ENCODE results near the gene PRDM16.

PRDM16 gene

GRCh38 chr1:3051270-3052268, 17.4 kb upstream of the PRDM16 start:
- Histone ChIP-seq H3K79me1 (ENCODE audit: low read depth, low read length) (no peaks in the 10 kb centered on the region), H3K18ac (ENCODE audit: low read length) (no peak overlapping the region), H3K4me1 (ENCODE audit: control insufficient read depth in 2 of 2, insufficient read depth in 1 of 2, low read depth in 1 of 2, low read length in 2 of 2) (no peaks in the 10 kb centered on the region), H3K14ac (ENCODE audit: low read length) (no peak overlapping the region), H3K9ac (ENCODE audit: low read depth, low read length, poor library complexity) (peak overlapping the region; percentile 16), H3K9me3 (replicated peaks in 1 of 2; ENCODE audit: control insufficient read depth in 2 of 2, insufficient read depth in 1 of 2, low read depth in 1 of 2, low read length in 2 of 2) (peaks cover 0 to 7% of the 10 kb centered on the region in 2 donors), H3K36me3 (replicated peaks in 1 of 2; ENCODE audit: control insufficient read depth in 2 of 2, insufficient read depth in 2 of 2, low read length in 2 of 2) (no peaks in the 10 kb centered on the region), H3K27me3 (ENCODE audit: control insufficient read depth in 3 of 3, insufficient read depth in 3 of 3, low read depth in 1 of 3, low read length in 3 of 3) (peaks cover 0 to 6% (median 2%) of the 10 kb centered on the region in 3 experiments), H4K8ac (ENCODE audit: low read depth, low read length) (no peak overlapping the region), H3K23ac (ENCODE audit: low read depth, low read length, poor library complexity) (no peak overlapping the region), H4K91ac (ENCODE audit: low read depth, low read length, poor library complexity) (no peak overlapping the region), H2BK5ac (ENCODE audit: low read length) (no peak overlapping the region), H3K4ac (ENCODE audit: low read length) (no peak overlapping the region), H3K4me3 (ENCODE audit: low read length in 2 of 2) (no peak overlapping the region), H2AFZ (ENCODE audit: low read length) (no peak overlapping the region), H2AK5ac (ENCODE audit: low read depth, low read length) (no peak overlapping the region), H3K4me2 (ENCODE audit: insufficient read depth, low read length, poor library complexity, severe bottlenecking) (no peak overlapping the region), H3K27ac (replicated peaks; ENCODE audit: low read length) (no peak overlapping the region), H2BK15ac (ENCODE audit: low read length) (no peak overlapping the region), H2BK12ac (ENCODE audit: low read length) (no peak overlapping the region), H2BK120ac (ENCODE audit: low read depth, low read length) (no peak overlapping the region)
- no peak for DNase-seq (ENCODE audit: low spot score)
- 100% methylated on average over 1 to 3 of the region's 3 CpGs for WGBS, 2 donors (ENCODE audit: extremely low coverage in 2 of 2, insufficient read length in 2 of 2, insufficient replicate concordance in 1 of 2)

DNA sequence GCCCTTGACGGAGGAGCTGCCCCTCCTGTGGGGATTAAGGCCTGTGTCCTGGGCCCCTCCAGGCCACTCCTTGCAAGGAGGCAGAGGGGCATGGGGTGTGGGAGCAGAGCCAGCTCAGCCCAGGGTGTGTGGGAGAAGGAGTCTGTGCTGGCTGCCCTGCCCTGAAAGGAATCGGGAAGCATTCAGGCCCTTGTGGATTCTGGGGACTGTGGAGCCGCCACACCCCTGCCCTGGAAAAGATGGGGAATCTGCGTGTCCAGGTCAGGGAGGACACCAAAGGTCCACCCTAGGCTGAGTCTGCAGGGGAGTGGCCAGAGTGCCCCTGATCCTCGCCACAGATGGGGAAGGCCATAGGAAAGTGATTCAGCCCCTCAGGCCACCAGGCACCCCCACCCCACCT, 16.5 kb upstream of the PRDM16 start:
- H3K9me3 ChIP-seq (replicated peaks in 1 of 2; ENCODE audit: control insufficient read depth in 2 of 2, insufficient read depth in 1 of 2, low read depth in 1 of 2, low read length in 2 of 2), result peaks cover 0 to 9% of the 10 kb centered on the region in 2 donors
- peak overlapping the region; percentile 27 for H3K18ac ChIP-seq (ENCODE audit: low read length)
- no CpG with 5 or more reads among the region's 5 CpGs for WGBS, 2 donors (ENCODE audit: extremely low coverage in 2 of 2, insufficient read length in 2 of 2, insufficient replicate concordance in 1 of 2)
- H3K23ac ChIP-seq (ENCODE audit: low read depth, low read length, poor library complexity), result no peak overlapping the region
- no peak overlapping the region for H2BK15ac ChIP-seq (ENCODE audit: low read length)
- peak overlapping the region; percentile 56 for H3K14ac ChIP-seq (ENCODE audit: low read length)
- H3K9ac ChIP-seq (ENCODE audit: low read depth, low read length, poor library complexity), result no peak overlapping the region
- peak overlapping the region; percentile 75 for H2AK5ac ChIP-seq (ENCODE audit: low read depth, low read length)
- H3K4me2 ChIP-seq (ENCODE audit: insufficient read depth, low read length, poor library complexity, severe bottlenecking), result no peak overlapping the region
- H4K91ac ChIP-seq (ENCODE audit: low read depth, low read length, poor library complexity), result peak overlapping the region; percentile 30
- H4K8ac ChIP-seq (ENCODE audit: low read depth, low read length), result peak overlapping the region; percentile 65
- no peaks in the 10 kb centered on the region for H3K36me3 ChIP-seq (replicated peaks in 1 of 2; ENCODE audit: control insufficient read depth in 2 of 2, insufficient read depth in 2 of 2, low read length in 2 of 2)
- no peak overlapping the region for H3K4ac ChIP-seq (ENCODE audit: low read length)
- no peak for DNase-seq (ENCODE audit: low spot score)
- H2AFZ ChIP-seq (ENCODE audit: low read length), result no peak overlapping the region
- H3K27me3 ChIP-seq (ENCODE audit: control insufficient read depth in 3 of 3, insufficient read depth in 3 of 3, low read depth in 1 of 3, low read length in 3 of 3), result peaks cover 0 to 15% (median 2%) of the 10 kb centered on the region in 3 experiments
- no peak overlapping the region for H2BK120ac ChIP-seq (ENCODE audit: low read depth, low read length)
- H3K79me1 ChIP-seq (ENCODE audit: low read depth, low read length), result no peaks in the 10 kb centered on the region
- no peaks in the 10 kb centered on the region for H3K4me1 ChIP-seq (ENCODE audit: control insufficient read depth in 2 of 2, insufficient read depth in 1 of 2, low read depth in 1 of 2, low read length in 2 of 2)
- H3K4me3 ChIP-seq (ENCODE audit: low read length in 2 of 2), result peak overlapping the region in 1 of 2 donors; percentile 48
- H2BK12ac ChIP-seq (ENCODE audit: low read length), result peak overlapping the region; percentile 4
- no peak overlapping the region for H3K27ac ChIP-seq (replicated peaks; ENCODE audit: low read length)
- peak overlapping the region; percentile 61 for H2BK5ac ChIP-seq (ENCODE audit: low read length)

GRCh38 chr1:3053366-3053980, 15.5 kb upstream of the PRDM16 start:
- H3K4me2 ChIP-seq (ENCODE audit: insufficient read depth, low read length, poor library complexity, severe bottlenecking), result no peak overlapping the region
- no peak for DNase-seq (ENCODE audit: low spot score)

DNA sequence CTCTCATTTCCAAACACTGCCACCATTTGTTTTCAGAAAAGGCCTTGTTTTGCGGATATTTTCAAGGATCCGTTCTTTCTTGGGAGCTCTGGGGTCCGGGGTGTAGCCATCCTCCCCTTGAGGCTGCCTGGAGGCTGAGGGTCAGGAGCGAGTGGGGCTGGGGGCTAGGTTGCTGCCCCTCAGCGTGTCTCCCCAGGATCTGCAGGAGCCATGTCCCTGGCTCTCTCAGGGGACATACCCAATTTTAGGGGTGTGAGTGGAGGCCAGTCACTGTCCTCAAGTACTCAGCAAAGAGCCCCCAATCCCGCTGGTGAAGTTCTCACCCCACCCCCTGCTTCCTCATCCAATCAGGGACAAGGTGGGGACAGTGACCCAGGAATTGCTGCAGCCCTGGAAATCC, 15.0 kb upstream of the PRDM16 start:
- Histone ChIP-seq H2AK5ac (ENCODE audit: low read depth, low read length) (no peak overlapping the region), H4K8ac (ENCODE audit: low read depth, low read length) (no peak overlapping the region), H3K9ac (ENCODE audit: low read depth, low read length, poor library complexity) (peak overlapping the region; percentile 70), H2BK12ac (ENCODE audit: low read length) (no peak overlapping the region), H2BK15ac (ENCODE audit: low read length) (no peak overlapping the region), H3K9me3 (replicated peaks in 1 of 2; ENCODE audit: control insufficient read depth in 2 of 2, insufficient read depth in 1 of 2, low read depth in 1 of 2, low read length in 2 of 2) (peaks cover 0 to 9% of the 10 kb centered on the region in 2 donors), H2AFZ (ENCODE audit: low read length) (no peak overlapping the region), H3K4ac (ENCODE audit: low read length) (no peak overlapping the region), H3K4me2 (ENCODE audit: insufficient read depth, low read length, poor library complexity, severe bottlenecking) (no peak overlapping the region), H2BK120ac (ENCODE audit: low read depth, low read length) (no peak overlapping the region), H3K4me1 (ENCODE audit: control insufficient read depth in 2 of 2, insufficient read depth in 1 of 2, low read depth in 1 of 2, low read length in 2 of 2) (no peaks in the 10 kb centered on the region), H4K91ac (ENCODE audit: low read depth, low read length, poor library complexity) (no peak overlapping the region), H3K14ac (ENCODE audit: low read length) (no peak overlapping the region), H3K27ac (replicated peaks; ENCODE audit: low read length) (no peak overlapping the region), H3K18ac (ENCODE audit: low read length) (peak overlapping the region; percentile 11), H3K36me3 (replicated peaks in 1 of 2; ENCODE audit: control insufficient read depth in 2 of 2, insufficient read depth in 2 of 2, low read length in 2 of 2) (no peaks in the 10 kb centered on the region), H3K79me1 (ENCODE audit: low read depth, low read length) (no peaks in the 10 kb centered on the region), H3K23ac (ENCODE audit: low read depth, low read length, poor library complexity) (no peak overlapping the region), H3K4me3 (ENCODE audit: low read length in 2 of 2) (no peak overlapping the region), H2BK5ac (ENCODE audit: low read length) (no peak overlapping the region), H3K27me3 (ENCODE audit: control insufficient read depth in 3 of 3, insufficient read depth in 3 of 3, low read depth in 1 of 3, low read length in 3 of 3) (peaks cover 0 to 27% (median 2%) of the 10 kb centered on the region in 3 experiments)
- DNase-seq (ENCODE audit: low spot score), result no peak
- WGBS, 2 donors (ENCODE audit: extremely low coverage in 2 of 2, insufficient read length in 2 of 2, insufficient replicate concordance in 1 of 2), result no CpG with 5 or more reads among the region's 6 CpGs

More at GRCh38 chr1:3053366-3053980, 15.5 kb upstream of the PRDM16 start:
- H2BK120ac ChIP-seq (ENCODE audit: low read depth, low read length), result no peak overlapping the region
- no CpG with 5 or more reads among the region's 9 CpGs for WGBS, 2 donors (ENCODE audit: extremely low coverage in 2 of 2, insufficient read length in 2 of 2, insufficient replicate concordance in 1 of 2)
- H2BK12ac ChIP-seq (ENCODE audit: low read length), result no peak overlapping the region
- no peak overlapping the region for H3K4me3 ChIP-seq (ENCODE audit: low read length in 2 of 2)
- H3K9me3 ChIP-seq (replicated peaks in 1 of 2; ENCODE audit: control insufficient read depth in 2 of 2, insufficient read depth in 1 of 2, low read depth in 1 of 2, low read length in 2 of 2), result peaks cover 0 to 9% of the 10 kb centered on the region in 2 donors
- H2BK5ac ChIP-seq (ENCODE audit: low read length), result no peak overlapping the region
- no peaks in the 10 kb centered on the region for H3K79me1 ChIP-seq (ENCODE audit: low read depth, low read length)
- no peak overlapping the region for H3K23ac ChIP-seq (ENCODE audit: low read depth, low read length, poor library complexity)
- H3K27me3 ChIP-seq (ENCODE audit: control insufficient read depth in 3 of 3, insufficient read depth in 3 of 3, low read depth in 1 of 3, low read length in 3 of 3), result peaks cover 0 to 22% (median 2%) of the 10 kb centered on the region in 3 experiments
- H3K4ac ChIP-seq (ENCODE audit: low read length), result no peak overlapping the region
- no peak overlapping the region for H3K9ac ChIP-seq (ENCODE audit: low read depth, low read length, poor library complexity)
- H3K36me3 ChIP-seq (replicated peaks in 1 of 2; ENCODE audit: control insufficient read depth in 2 of 2, insufficient read depth in 2 of 2, low read length in 2 of 2), result no peaks in the 10 kb centered on the region
- no peak overlapping the region for H3K14ac ChIP-seq (ENCODE audit: low read length)
- no peaks in the 10 kb centered on the region for H3K4me1 ChIP-seq (ENCODE audit: control insufficient read depth in 2 of 2, insufficient read depth in 1 of 2, low read depth in 1 of 2, low read length in 2 of 2)
- no peak overlapping the region for H3K27ac ChIP-seq (replicated peaks; ENCODE audit: low read length)
- no peak overlapping the region for H3K18ac ChIP-seq (ENCODE audit: low read length)
- no peak overlapping the region for H2AFZ ChIP-seq (ENCODE audit: low read length)
- no peak overlapping the region for H2AK5ac ChIP-seq (ENCODE audit: low read depth, low read length)
- H4K8ac ChIP-seq (ENCODE audit: low read depth, low read length), result no peak overlapping the region
- no peak overlapping the region for H4K91ac ChIP-seq (ENCODE audit: low read depth, low read length, poor library complexity)
- H2BK15ac ChIP-seq (ENCODE audit: low read length), result no peak overlapping the region

Measured in neuronal stem cell (in vitro differentiated cells).